HG03045 (cell line): ENCODE results near the gene LILRB3.
"Not testable (repeated sequence)": the region's sequence is repeated elsewhere in the genome, so short reads cannot be mapped to it uniquely, and the experiment has no call there.

ENCODE experiments used
- ATAC-seq: cut with Tn5 transposase; IDR thresholded peaks from one replicate; pipeline ENCODE4 v1.9.1; 2021; ENCODE audit warnings: mild to moderate bottlenecking, moderate library complexity; ENCODE audit not compliant: unreplicated experiment

LILRB3 gene

DNA sequence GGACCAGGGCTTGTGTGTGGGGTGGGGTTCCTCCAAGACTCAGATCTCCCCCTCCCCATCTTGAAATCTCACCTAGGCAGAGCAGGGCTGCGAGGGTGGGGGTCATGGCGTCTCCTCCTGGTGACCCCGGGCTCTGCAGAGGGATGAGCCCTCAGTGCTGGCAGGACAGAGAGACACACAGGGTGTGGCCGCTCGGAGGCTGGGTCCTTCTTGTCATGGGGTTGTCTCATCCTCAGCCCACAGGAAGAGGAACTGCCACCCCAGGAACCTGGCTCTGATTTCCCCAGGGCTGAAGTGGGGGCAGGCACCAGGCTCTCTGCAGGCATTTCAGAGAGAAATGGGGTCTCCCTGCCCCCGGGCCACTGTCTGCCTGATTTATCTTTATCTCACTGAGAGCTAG lies 19.8 kb upstream of the LILRB3 start, which contains the start of gene LILRA6:
Gene LILRA6 (minus strand): TSS at position 145 of the 400 bp plus-strand sequence.
- not testable (repeated sequence) for ATAC-seq

GRCh38 chr19:54242234-54242633 lies 19.4 kb upstream of the LILRB3 start:
- not testable (repeated sequence) for ATAC-seq

DNA sequence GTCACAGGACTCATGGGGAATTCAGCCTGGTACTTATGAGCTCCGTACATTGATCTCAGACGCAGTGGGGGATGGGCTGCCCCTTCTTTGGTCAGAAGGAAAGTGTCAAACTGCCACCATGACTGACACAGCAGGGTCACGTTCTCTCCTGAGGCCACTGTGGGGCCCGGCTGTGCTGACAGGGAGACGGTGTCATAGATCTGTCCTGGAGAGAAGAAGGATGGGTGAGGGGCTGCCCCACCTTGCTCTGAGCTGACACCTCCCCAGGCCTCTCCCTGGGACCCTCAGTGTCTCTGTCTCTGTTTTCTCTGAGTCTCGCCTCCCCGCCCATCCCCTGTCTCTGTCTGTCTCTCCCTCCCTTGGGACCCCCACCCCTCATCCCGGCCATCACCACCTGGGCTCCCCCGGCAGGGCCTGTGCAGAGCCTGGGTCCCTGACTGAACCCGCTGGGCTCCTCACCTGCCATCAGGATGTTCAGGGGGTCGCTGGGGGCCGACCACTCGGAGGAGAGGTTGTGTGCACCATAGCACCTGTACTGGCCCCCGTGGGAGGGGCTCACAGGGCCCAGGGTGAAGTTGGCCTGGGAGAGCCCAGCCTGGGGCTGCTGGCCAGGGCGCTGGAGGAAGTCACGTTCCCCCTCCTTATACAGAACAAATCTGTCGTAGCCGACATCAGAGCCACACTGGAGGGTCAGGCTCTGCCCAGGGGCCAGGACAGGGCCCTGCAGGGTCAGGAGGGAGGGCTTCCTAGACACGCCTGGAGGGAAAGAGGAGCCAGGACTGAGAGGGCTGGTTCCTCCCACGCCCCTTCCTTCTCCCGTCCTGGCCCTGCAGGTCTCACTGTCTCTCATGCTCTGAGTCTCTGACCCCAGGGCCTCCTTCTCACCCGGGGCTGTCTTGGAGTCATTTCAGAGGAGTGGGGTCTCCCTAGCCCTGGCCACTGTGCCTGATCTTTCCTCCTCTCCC lies 17.8 kb upstream of the LILRB3 start:
- ATAC-seq = not testable (repeated sequence)

DNA sequence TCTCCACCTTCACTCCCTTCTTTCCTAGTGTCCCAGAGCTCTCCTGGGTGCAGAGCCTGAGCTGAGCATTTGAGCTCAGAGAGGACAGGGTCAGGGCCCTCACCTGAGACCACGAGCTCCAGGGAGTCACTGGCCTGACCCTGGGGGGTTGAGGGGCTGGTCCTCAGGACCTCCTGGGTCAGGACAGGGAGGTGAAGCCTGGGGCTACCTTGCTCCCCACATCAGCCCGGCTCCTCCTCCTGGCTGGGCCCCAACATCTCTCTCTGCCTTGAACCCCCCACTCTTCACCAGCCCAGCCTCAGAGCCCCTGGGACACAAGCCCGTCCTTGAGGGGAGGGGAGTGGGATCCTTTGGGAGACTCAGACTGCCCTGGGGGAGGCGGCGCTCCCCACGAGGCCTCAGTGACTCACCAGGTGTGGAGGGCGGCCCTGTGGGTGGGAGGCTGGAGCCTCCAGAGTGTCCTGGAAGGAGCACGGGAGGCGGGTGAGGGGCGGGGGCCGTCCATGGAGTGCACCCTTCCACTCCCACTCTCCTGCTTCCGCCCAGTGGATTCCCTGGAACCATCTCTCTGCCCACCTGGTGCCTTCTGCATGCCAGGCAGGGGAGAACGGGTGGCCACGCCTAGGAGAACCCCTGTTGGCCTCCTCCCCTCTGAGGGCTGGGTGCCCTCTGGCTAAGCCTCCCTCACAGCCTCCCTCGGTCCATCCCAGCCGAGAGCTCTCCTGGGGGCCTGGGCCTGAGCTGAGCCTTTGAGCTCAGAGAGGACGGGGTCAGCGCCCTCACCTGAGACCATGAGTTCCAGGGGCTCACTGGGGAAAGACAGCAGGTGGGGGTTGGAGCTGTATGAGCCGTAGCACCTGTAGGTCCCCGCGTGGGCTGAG lies 16.9 kb upstream of the LILRB3 start:
- not testable (repeated sequence) for ATAC-seq

DNA sequence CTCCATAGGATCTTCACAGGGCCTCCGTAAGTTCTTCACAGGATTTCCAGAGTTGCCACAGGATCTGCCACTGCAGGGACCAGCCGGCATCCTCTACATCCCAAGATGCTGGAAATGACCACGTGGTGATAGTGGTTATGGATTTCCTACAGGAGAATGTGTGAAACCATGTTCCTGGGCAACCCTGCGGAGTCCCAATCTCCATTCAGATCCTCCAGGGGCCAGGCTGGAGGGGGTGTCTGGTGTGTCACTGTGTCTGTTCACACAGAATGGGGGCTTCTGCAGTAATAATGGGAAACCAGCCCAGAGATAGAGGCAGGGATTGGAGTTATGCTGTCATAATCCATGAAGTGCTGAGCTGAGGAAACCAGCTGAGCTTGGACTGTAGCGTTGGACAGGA lies 11.1 kb upstream of the LILRB3 start:
- no peak for ATAC-seq

- peak; percentile 75 for ATAC-seq
Observed at GRCh38 chr19:54231077-54231931, 8.5 kb upstream of the LILRB3 start.

- no peak for ATAC-seq
Observed at GRCh38 chr19:54230031-54230430, 7.2 kb upstream of the LILRB3 start.

GRCh38 chr19:54229146-54229545 lies 6.3 kb upstream of the LILRB3 start:
- ATAC-seq = no peak

DNA sequence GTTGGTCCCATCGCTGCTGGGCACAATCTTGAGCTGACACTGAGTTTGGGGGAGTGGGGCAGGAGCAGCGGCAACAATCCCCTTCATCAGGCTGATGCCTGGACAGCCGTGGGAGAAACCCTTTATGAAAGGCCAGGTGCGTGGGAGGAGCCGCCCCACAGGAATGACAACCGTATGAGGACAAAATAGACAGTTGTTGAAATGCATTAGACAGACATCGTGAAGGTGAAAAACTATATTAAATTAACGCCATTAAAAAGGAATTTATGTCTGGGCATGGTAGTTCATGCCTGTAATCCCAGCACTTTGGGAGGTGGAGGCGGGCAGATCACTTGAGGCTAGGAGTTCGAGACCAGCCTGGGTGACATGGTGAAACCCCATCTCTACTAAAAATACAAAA lies 1.8 kb upstream of the LILRB3 start:
- ATAC-seq = not testable (repeated sequence)

DNA sequence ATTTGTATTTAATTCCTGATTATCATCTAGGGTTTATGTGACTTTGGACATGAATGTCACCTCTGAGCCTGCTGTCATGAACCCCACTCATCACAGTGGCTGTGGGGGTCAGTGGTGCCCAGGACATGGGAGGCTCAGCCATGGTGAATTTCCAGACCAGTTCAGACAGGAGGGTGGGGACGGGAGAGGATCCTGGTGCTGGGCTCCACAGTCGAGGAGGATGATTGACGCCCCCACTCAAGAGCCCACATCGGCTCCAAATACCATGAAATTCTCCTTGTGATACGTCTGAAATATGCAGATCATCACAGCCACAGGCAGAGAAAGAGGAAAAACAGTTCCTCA lies 1.1 kb upstream of the LILRB3 start:
- not testable (repeated sequence) for ATAC-seq

GRCh38 chr19:54223277-54223936 lies 600 bp upstream of the LILRB3 start:
- ATAC-seq = not testable (repeated sequence)

DNA sequence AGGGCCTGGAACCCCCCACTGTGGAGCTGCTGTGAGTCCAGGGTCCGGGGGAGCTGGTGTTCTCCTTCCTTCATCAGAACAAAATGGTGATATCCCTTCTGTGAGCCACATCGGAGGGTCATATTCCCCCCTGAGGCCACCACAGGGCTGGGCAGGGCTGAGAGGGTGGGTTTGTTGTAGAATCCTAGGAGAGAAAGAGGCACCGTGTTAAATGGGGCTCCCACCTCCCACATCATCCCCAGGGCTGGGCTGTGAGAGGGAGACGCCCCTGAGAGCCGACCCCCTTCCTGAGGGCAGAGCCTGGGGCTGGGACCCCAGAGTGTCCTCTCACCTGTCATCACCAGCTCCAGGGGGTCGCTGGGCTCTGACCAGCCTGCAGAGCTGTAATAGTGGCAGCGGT lies 860 bp downstream of the LILRB3 start:
- not testable (repeated sequence) for ATAC-seq

GRCh38 chr19:54219702-54220101 lies 3.1 kb downstream of the LILRB3 start:
- not testable (repeated sequence) for ATAC-seq

DNA sequence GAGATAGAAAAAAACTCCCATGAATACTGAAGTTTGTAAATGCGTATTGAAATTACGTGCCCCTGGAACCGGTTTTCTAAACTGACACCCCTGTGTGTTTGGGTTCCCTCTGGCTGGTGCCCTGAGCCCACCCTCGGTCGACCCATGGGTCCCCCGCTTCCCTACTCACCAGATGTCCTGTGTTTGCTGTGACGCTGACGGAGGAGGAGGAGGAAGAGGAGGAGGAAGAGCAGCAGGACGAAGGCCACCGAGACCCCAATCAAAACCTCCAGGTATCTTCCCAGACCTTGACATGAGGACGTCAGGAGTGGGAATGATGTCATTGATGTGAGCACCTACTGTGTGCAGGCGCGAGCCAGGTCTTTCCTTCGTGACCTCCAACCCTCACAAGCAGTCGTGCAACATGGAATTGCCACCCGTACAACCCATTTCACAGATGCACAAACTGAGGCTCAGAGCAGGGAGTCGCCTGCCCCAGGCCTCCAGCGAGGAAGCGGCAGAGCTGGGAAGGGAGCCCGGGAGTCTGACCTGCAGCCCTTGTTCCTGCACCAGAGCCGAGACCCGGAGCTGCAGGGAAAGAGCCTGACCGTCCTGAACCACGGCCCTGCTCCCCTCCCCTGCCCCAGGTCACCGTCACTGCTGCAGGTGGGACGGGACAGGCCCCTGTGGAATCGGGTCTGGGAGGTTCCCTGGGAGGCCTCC lies 3.7 kb downstream of the LILRB3 start:
- ATAC-seq = no peak

DNA sequence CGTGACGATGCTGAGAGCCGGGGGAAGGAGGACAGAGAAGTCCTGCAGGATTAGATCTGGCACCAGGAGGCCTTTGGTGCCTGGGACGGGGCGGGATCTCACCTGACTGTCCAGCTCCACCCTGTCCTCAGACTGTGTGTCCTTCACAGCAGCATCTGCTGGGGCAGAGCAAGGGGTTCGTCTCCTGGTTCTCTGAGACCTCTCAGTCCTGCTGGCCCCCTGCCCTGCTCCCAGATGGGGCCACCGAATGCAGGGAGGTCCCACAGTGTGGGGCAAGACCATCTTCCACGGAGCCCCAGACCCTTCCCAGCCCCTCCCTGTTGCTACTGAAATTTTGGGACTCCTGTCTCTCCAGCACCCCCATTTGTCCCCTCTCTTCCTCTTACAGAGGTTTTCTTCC lies 4.5 kb downstream of the LILRB3 start:
- ATAC-seq = no peak

DNA sequence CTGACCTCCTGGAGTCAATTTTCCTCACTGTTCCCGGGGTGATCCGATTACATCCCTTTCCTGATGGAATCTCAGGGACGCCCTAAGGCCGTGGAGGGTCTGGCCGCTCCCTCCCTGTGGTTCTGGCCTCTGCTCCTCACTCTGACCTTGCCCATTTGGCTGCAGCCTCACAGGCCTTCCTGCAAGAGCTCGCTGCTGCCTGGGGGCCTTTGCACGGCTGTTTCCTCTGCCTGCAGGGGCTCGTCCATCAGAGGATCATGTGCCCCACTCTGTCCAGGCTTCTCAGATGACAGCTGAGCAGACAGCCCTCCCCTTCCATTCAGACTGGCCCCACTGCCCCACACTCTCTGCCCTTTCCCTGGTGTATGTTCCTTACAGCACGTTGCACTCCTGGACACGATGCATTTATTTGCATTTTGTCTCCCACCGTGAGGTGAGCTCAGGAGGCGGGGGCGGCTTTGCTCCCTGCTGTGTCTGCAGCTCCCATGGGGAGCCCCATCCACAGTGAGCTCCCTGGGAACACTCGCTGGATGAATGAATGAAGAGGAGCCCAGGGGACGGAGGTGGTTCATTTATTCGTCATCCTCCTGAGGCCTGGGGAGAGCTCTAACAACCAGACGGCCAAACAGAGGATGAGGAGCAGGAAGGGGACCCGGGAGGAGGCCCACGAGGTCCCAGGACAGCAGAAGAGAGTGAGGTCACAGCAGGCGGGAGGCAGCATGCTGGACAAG lies 5.1 kb downstream of the LILRB3 start:
- not testable (repeated sequence) for ATAC-seq

DNA sequence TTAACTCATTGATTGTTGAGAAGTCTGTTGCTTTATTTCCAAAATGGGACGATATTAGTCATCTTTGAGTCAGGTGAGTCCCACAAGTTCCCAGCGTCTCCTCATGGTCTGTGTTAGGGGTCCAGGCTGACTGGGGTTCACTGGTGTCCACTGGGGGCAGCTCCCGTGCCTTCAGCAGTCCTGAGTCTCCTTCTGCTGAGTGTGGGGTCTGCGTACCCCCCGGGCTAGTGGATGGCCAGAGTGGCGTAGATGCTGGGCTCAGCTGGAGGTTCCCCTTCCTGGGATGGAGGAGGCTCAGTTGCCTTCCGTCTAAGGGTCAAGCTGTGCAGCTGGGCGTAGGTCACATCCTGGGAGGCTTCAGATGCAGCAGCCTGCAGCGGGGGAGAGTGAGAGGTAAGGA lies 5.9 kb downstream of the LILRB3 start:
- ATAC-seq = no peak

- not testable (repeated sequence) for ATAC-seq
Observed at GRCh38 chr19:54214734-54215133, 8.1 kb downstream of the LILRB3 start.

DNA sequence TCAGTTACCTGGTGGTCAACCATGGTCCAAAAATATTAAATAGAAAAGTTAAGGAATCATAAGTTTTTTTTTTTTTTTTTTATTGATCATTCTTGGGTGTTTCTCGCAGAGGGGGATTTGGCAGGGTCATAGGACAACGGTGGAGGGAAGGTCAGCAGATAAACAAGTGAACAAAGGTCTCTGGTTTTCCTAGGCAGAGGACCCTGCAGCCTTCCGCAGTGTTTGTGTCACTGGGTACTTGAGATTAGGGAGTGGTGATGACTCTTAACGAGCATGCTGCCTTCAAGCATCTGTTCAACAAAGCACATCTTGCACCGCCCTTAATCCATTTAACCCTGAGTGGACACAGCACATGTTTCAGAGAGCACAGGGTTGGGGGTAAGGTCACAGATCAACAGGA lies 8.6 kb downstream of the LILRB3 start:
- not testable (repeated sequence) for ATAC-seq
